Measurements from ENCODE around the gene GATD1. TPM values are rescaled to one million over a fixed set of nuclear protein-coding genes. Genes with fewer than 3 reads are reported as not detected.

The GATD1 gene, protein sequence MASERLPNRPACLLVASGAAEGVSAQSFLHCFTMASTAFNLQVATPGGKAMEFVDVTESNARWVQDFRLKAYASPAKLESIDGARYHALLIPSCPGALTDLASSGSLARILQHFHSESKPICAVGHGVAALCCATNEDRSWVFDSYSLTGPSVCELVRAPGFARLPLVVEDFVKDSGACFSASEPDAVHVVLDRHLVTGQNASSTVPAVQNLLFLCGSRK
- total RNA-seq (2022) (85.0 and 91.5 TPM in 2 replicates), Bru-seq, nascent RNA (percentile 74 among the genes with signal in this experiment), BruChase-seq, experiment 1, labeled RNA remaining after a 2-hour chase (percentile 82 among the genes with signal in this experiment), BruChase-seq, experiment 2, labeled RNA remaining after a 6-hour chase (percentile 85 among the genes with signal in this experiment)
- long read RNA-seq, partial matches to known transcripts: 0 of 7 reads
- long read RNA-seq, other reads (novel, unspliced or antisense): 6 of 7 reads

- ChIA-PET POLR2A (interaction anchor here (0.6 to 1.1 kb wide), 9 partner anchors 13 to 541 kb away, joined by 3 to 14 read pairs (median 6); partner anchors contain the start of genes DEAF1, PHRF1, PSMD13 and RPLP2), CTCF (interaction anchor here (0.6 to 0.8 kb wide), 5 partner anchors 9 to 501 kb away, joined by 3 to 5 read pairs (median 3); partner anchors contain the start of gene TMEM80)
- H3K4me3 Mint-ChIP-seq (ENCODE audit: unreplicated experiment): peak within 1 kb of the TSS; percentile 80
- no peaks in the 10 kb centered on the region for H3K27me3 ChIP-seq (replicated peaks; ENCODE audit: control insufficient read depth, insufficient read depth, low read length)
- no TSS peak for BruUV-seq (replicated peaks)
- no peak for TF ChIP-seq CTCF (IDR thresholded peaks at IDR 0.05; ENCODE audit: insufficient read depth in 1 of 2, low read depth in 1 of 2, low read length in 1 of 2, severe bottlenecking in 1 of 2, unreplicated experiment in 1 of 2)
- intact Hi-C loops (cut with micrococcal nuclease; ENCODE audit: unreplicated experiment): no loop called here
- peaks cover 1% of the 10 kb centered on the region for H3K36me3 ChIP-seq (ENCODE audit: control insufficient read depth, insufficient read depth, low read length)
- no peaks in the 10 kb centered on the region for H3K4me1 Mint-ChIP-seq (ENCODE audit: low read depth, unreplicated experiment)
- no peaks in the 10 kb centered on the region for H3K9me3 Mint-ChIP-seq (ENCODE audit: unreplicated experiment)
- no peaks in the 10 kb centered on the region for H3K27me3 Mint-ChIP-seq (ENCODE audit: insufficient read depth, unreplicated experiment)
- peaks cover 13% of the 10 kb centered on the region for H3K4me1 ChIP-seq
- H3K27ac Mint-ChIP-seq (ENCODE audit: unreplicated experiment): peak within 1 kb of the TSS; percentile 42
- peaks cover 27% of the 10 kb centered on the region for H3K36me3 Mint-ChIP-seq (ENCODE audit: insufficient read depth, unreplicated experiment)
- DNase-seq: peak; percentile 91 to 98
- H3K9me3 ChIP-seq: no peaks in the 10 kb centered on the region
- H3K4me3 ChIP-seq (ENCODE audit: low read depth, low read length): peak within 1 kb of the TSS; percentile 89
These were observed at the start of gene GATD1 for GRCh38 chr11:777288-778255. GATD1 (minus strand) TSS chr11:777487; CDS start chr11:777462, 25 bp downstream.

DNA sequence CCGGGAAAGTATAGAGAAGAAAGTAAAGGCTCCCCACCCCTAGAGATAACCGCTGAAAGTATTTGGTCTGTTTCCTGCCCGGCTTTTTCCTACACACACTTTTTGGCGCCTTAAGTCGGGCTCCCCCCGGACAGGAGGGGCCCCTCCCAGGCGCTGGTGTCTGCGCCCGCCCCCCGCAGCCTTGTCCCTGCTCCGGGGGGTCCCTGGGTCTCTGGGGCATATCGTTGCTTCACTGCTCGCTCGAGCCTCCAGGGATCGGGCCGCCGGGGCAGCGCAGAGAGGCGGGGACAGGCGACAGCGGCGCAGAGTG lies 49.5 kb upstream of the GATD1 start:
- ChIA-PET CTCF (interaction anchor here (1.6 kb wide), 1 partner anchor 9 kb away, joined by 5 read pairs; no protein-coding TSS in a partner anchor), POLR2A (no interaction called here)
- H3K27ac Mint-ChIP-seq (ENCODE audit: unreplicated experiment): no peak overlapping the region
- DNase-seq: no peak
- intact Hi-C loops (cut with micrococcal nuclease; ENCODE audit: unreplicated experiment): loop anchor here (1.0 kb wide), 1 partner anchor 7 kb away; no protein-coding TSS in a partner anchor
- no peaks in the 10 kb centered on the region for H3K27me3 Mint-ChIP-seq (ENCODE audit: insufficient read depth, unreplicated experiment)
- no TSS peak for BruUV-seq (replicated peaks)
- H3K27me3 ChIP-seq (replicated peaks; ENCODE audit: control insufficient read depth, insufficient read depth, low read length): no peaks in the 10 kb centered on the region
- peaks cover 13% of the 10 kb centered on the region for H3K4me1 Mint-ChIP-seq (ENCODE audit: low read depth, unreplicated experiment)
- no peaks in the 10 kb centered on the region; the same call in 1 of the 2 replicates for H3K36me3 ChIP-seq (ENCODE audit: control insufficient read depth, insufficient read depth, low read length)
- no peaks in the 10 kb centered on the region for H3K9me3 ChIP-seq
- no peaks in the 10 kb centered on the region for H3K9me3 Mint-ChIP-seq (ENCODE audit: unreplicated experiment)
- peaks cover 35% of the 10 kb centered on the region for H3K36me3 Mint-ChIP-seq (ENCODE audit: insufficient read depth, unreplicated experiment)
- H3K4me1 ChIP-seq: peaks cover 40% of the 10 kb centered on the region
- TF ChIP-seq CTCF (IDR thresholded peaks at IDR 0.05; ENCODE audit: insufficient read depth in 1 of 2, low read depth in 1 of 2, low read length in 1 of 2, severe bottlenecking in 1 of 2, unreplicated experiment in 1 of 2): no peak
- peak overlapping the region; percentile 88 for H3K4me3 Mint-ChIP-seq (ENCODE audit: unreplicated experiment)
- H3K4me3 ChIP-seq (ENCODE audit: low read depth, low read length): peak overlapping the region; percentile 62

GRCh38 chr11:826227-826621 lies 48.9 kb upstream of the GATD1 start:
- BruUV-seq (replicated peaks): TSS peak; percentile 41
- H3K4me1 Mint-ChIP-seq (ENCODE audit: low read depth, unreplicated experiment): peaks cover 13% of the 10 kb centered on the region
- POLR2A ChIA-PET: no interaction called here
- H3K9me3 Mint-ChIP-seq (ENCODE audit: unreplicated experiment): no peaks in the 10 kb centered on the region
- CTCF ChIA-PET: no interaction called here
- H3K27me3 Mint-ChIP-seq (ENCODE audit: insufficient read depth, unreplicated experiment): no peaks in the 10 kb centered on the region
- TF ChIP-seq CTCF (IDR thresholded peaks at IDR 0.05; ENCODE audit: insufficient read depth in 1 of 2, low read depth in 1 of 2, low read length in 1 of 2, severe bottlenecking in 1 of 2, unreplicated experiment in 1 of 2): no peak
- intact Hi-C loops (cut with micrococcal nuclease; ENCODE audit: unreplicated experiment): no loop called here
- Histone ChIP-seq H3K27me3 (replicated peaks; ENCODE audit: control insufficient read depth, insufficient read depth, low read length) (no peaks in the 10 kb centered on the region), H3K4me3 (ENCODE audit: low read depth, low read length) (no peak overlapping the region; the same call in 1 of the 2 replicates), H3K36me3 (ENCODE audit: control insufficient read depth, insufficient read depth, low read length) (no peaks in the 10 kb centered on the region; the same call in 1 of the 2 replicates), H3K4me1 (peaks cover 39% of the 10 kb centered on the region), H3K9me3 (no peaks in the 10 kb centered on the region)
- peaks cover 35% of the 10 kb centered on the region for H3K36me3 Mint-ChIP-seq (ENCODE audit: insufficient read depth, unreplicated experiment)
- H3K4me3 Mint-ChIP-seq (ENCODE audit: unreplicated experiment): peak overlapping the region; percentile 88
- no peak for DNase-seq
- no peak overlapping the region for H3K27ac Mint-ChIP-seq (ENCODE audit: unreplicated experiment)

Measured in Caco-2 (cell line).